Smooth muscle cell (in vitro differentiated cells): ENCODE data around the gene TAF5L. TPM values are rescaled to one million over a fixed set of nuclear protein-coding genes. Genes with fewer than 3 reads are reported as not detected.

Experiments
- DNase-seq: peaks from one replicate; lab custom pipeline; 2025; ENCODE audit not compliant: unreplicated experiment; lab: John Stamatoyannopoulos, UW
- H2AFZ ChIP-seq: fragments of 200-600 bp; sonication (generic); 2 replicates; pipeline ENCODE4 v1.6.0; 2016; ENCODE audit warnings: antibody characterized with exemption, low read depth, mild to moderate bottlenecking
- H3F3A ChIP-seq: fragments of 200-600 bp; sonication (generic); 2 replicates; pipeline ENCODE4 v1.6.0; 2017; ENCODE audit warnings: antibody characterized with exemption, low read depth
- H3K27ac ChIP-seq: fragments of 200-600 bp; sonication (generic); 2 replicates; pipeline ENCODE4 v1.5.1; 2016; ENCODE audit warnings: low read depth, mild to moderate bottlenecking
- H3K27me3 ChIP-seq: fragments of 200-600 bp; sonication (generic); 2 replicates; pipeline ENCODE4 v1.6.1; 2016; ENCODE audit warnings: low read depth, mild to moderate bottlenecking
- H3K36me3 ChIP-seq: fragments of 200-600 bp; sonication (generic); 2 replicates; pipeline ENCODE4 v1.5.1; 2016; ENCODE audit warnings: low read depth
- H3K4me1 ChIP-seq: fragments of 200-600 bp; sonication (generic); 2 replicates; pipeline ENCODE4 v1.5.1; 2016; ENCODE audit warnings: low read depth
- H3K4me2 ChIP-seq: fragments of 200-600 bp; sonication (generic); 2 replicates; pipeline ENCODE4 v1.6.0; 2016; ENCODE audit warnings: mild to moderate bottlenecking
- H3K4me3 ChIP-seq: fragments of 200-600 bp; sonication (generic); 2 replicates; pipeline ENCODE4 v1.5.1; 2016; ENCODE audit warnings: mild to moderate bottlenecking
- H3K79me2 ChIP-seq: fragments of 200-600 bp; sonication (generic); 2 replicates; pipeline ENCODE4 v1.6.0; 2016; ENCODE audit warnings: low read depth, mild to moderate bottlenecking
- H3K9ac ChIP-seq: fragments of 200-600 bp; sonication (generic); 2 replicates; pipeline ENCODE4 v1.6.0; 2016; ENCODE audit warnings: low read depth
- H3K9me3 ChIP-seq: fragments of 200-600 bp; sonication (generic); replicated peaks from 2 replicates; pipeline ENCODE4 v1.5.1; 2016; ENCODE audit warnings: low read depth
- H4K20me1 ChIP-seq: fragments of 200-600 bp; sonication (generic); 2 replicates; pipeline ENCODE4 v1.6.0; 2016; ENCODE audit warnings: low read depth
- CTCF ChIP-seq: fragments of 200-600 bp; sonication (generic); IDR thresholded peaks from 2 replicates; pipeline ENCODE4 v1.5.1; 2017; ENCODE audit warnings: borderline replicate concordance, mild to moderate bottlenecking, antibody characterized with exemption; ENCODE audit not compliant: insufficient read depth, poor library complexity, severe bottlenecking
- WGBS: methylation state at CpG from one replicate; pipeline ENCODE4 v1.1.7; 2016; ENCODE audit warnings: low lambda C conversion rate; 5-methylcytosine and 5-hydroxymethylcytosine counted together
- polyA plus RNA-seq: library from polyadenylated mRNA; unstranded; fragments of >200 nt; fragmentation: Nextera tagmentation; extraction: Ambion mirVana; gene quantifications from 2 replicates; pipeline ENCODE4 v1.2.1, GENCODE V29; 2016
- total RNA-seq: library from RNA; depleted of rRNA; stranded (reverse); fragments of >200 nt; gene quantifications from 2 replicates; pipeline ENCODE4 v1.2.3, GENCODE V29; 2014

Gene TAF5L
- total and polyA plus RNA-seq, 2 experiments from 2014 or later: 3.3 to 11.3 TPM

- no peaks in the 10 kb centered on the region for H3K36me3 ChIP-seq
- H3K4me3 ChIP-seq: no peak overlapping the region
- H3K9me3 ChIP-seq: no peaks in the 10 kb centered on the region
- no peak for DNase-seq
- no peak overlapping the region for H3K9ac ChIP-seq
- 86% methylated on average over 6 of the region's 6 CpGs for WGBS
- H3K4me2 ChIP-seq: no peak overlapping the region
- no peak for TF ChIP-seq CTCF
- H3K79me2 ChIP-seq: no peaks in the 10 kb centered on the region
- no peaks in the 10 kb centered on the region for H3K27me3 ChIP-seq
- H4K20me1 ChIP-seq: no peaks in the 10 kb centered on the region
- H2AFZ ChIP-seq: no peak overlapping the region
- no peaks in the 10 kb centered on the region for H3F3A ChIP-seq
- H3K27ac ChIP-seq: no peak overlapping the region
- H3K4me1 ChIP-seq: no peaks in the 10 kb centered on the region
These were observed 51.1 kb downstream of the TAF5L start for GRCh38 chr1:229574679-229575442.

GRCh38 chr1:229572286-229572685 lies 53.6 kb downstream of the TAF5L start:
- no peak overlapping the region for H2AFZ ChIP-seq
- H3K4me2 ChIP-seq: no peak overlapping the region
- TF ChIP-seq CTCF: no peak
- H3K79me2 ChIP-seq: no peaks in the 10 kb centered on the region
- no peaks in the 10 kb centered on the region for H3K27me3 ChIP-seq
- H3K9ac ChIP-seq: no peak overlapping the region
- no peak for DNase-seq
- H4K20me1 ChIP-seq: no peaks in the 10 kb centered on the region
- H3K27ac ChIP-seq: no peak overlapping the region
- H3F3A ChIP-seq: no peaks in the 10 kb centered on the region
- no peaks in the 10 kb centered on the region for H3K9me3 ChIP-seq
- no peak overlapping the region for H3K4me3 ChIP-seq
- 87% methylated on average over 2 of the region's 2 CpGs for WGBS
- no peaks in the 10 kb centered on the region for H3K36me3 ChIP-seq
- H3K4me1 ChIP-seq: no peaks in the 10 kb centered on the region

GRCh38 chr1:229570891-229571516 lies 54.9 kb downstream of the TAF5L start:
- no peak for DNase-seq
- Histone ChIP-seq H3K36me3 (no peaks in the 10 kb centered on the region), H3K79me2 (no peaks in the 10 kb centered on the region), H3K9ac (no peak overlapping the region), H3K4me2 (no peak overlapping the region), H3K27ac (no peak overlapping the region), H3K27me3 (no peaks in the 10 kb centered on the region), H3K9me3 (no peaks in the 10 kb centered on the region), H3F3A (no peaks in the 10 kb centered on the region), H4K20me1 (no peaks in the 10 kb centered on the region), H3K4me3 (no peak overlapping the region), H2AFZ (no peak overlapping the region), H3K4me1 (no peaks in the 10 kb centered on the region)
- TF ChIP-seq CTCF: no peak
- 86% methylated on average over 2 of the region's 2 CpGs for WGBS
